Measurements from ENCODE around the gene MEIG1. TPM values are rescaled to one million over a fixed set of nuclear protein-coding genes. Genes with fewer than 3 reads are reported as not detected.

Gene MEIG1
- polyA plus RNA-seq, 1 donor from 2014 or later, result 2.0 TPM

- H3K79me2 ChIP-seq (replicated peaks; ENCODE audit: insufficient read depth, low read length), result no peaks in the 10 kb centered on the region
- no peaks in the 10 kb centered on the region for H3K36me3 ChIP-seq (ENCODE audit: insufficient read depth, low read length)
- H3K27me3 ChIP-seq (ENCODE audit: insufficient read depth, low read depth, low read length), result no peaks in the 10 kb centered on the region
- H3K4me2 ChIP-seq (ENCODE audit: low read length), result peak overlapping the region; percentile 25
- no peaks in the 10 kb centered on the region for H3K9me2 ChIP-seq (ENCODE audit: insufficient read depth, low read length)
- TF ChIP-seq RAD21 (conservative IDR thresholded peaks at IDR 0.05) (peak; percentile 18), SMC3 (conservative IDR thresholded peaks at IDR 0.05; ENCODE audit: poor library complexity) (peak; percentile 37), MXI1 (conservative IDR thresholded peaks at IDR 0.05; ENCODE audit: poor library complexity, severe bottlenecking) (no peak), EP300 (conservative IDR thresholded peaks at IDR 0.05; ENCODE audit: poor library complexity, severe bottlenecking) (no peak)
- no peaks in the 10 kb centered on the region for H3K9me3 ChIP-seq (ENCODE audit: low read length)
- peak overlapping the region; percentile 87 for H3K4me3 ChIP-seq (ENCODE audit: low read length)
- no peak overlapping the region for H3K27ac ChIP-seq (ENCODE audit: low read length)
- no peaks in the 10 kb centered on the region for H3F3A ChIP-seq (ENCODE audit: insufficient read depth, low read length, poor library complexity, severe bottlenecking)
- H3K9ac ChIP-seq (ENCODE audit: low read length), result peak overlapping the region; percentile 64
- no peaks in the 10 kb centered on the region for H4K20me1 ChIP-seq (ENCODE audit: insufficient read depth)
- peak overlapping the region; percentile 81 for H2AFZ ChIP-seq (ENCODE audit: low read depth, low read length)
Measured at GRCh38 chr10:14953424-14954000, 5.7 kb upstream of the MEIG1 start.

GRCh38 chr10:14954001-14954770, 5.0 kb upstream of the MEIG1 start, which contains the start of gene DCLRE1C:
Gene DCLRE1C (minus strand): TSS chr10:14954096. CDS start chr10:14954010, 86 bp downstream.
- peak within 1 kb of the TSS; percentile 25 for H3K27ac ChIP-seq (ENCODE audit: low read length)
- H4K20me1 ChIP-seq (ENCODE audit: insufficient read depth), result no peaks in the 10 kb centered on the region
- no peaks in the 10 kb centered on the region for H3K9me2 ChIP-seq (ENCODE audit: insufficient read depth, low read length)
- peak within 1 kb of the TSS; percentile 64 for H3K9ac ChIP-seq (ENCODE audit: low read length)
- H3K4me2 ChIP-seq (ENCODE audit: low read length), result peak within 1 kb of the TSS; percentile 66
- no peaks in the 10 kb centered on the region for H3K36me3 ChIP-seq (ENCODE audit: insufficient read depth, low read length)
- H3K79me2 ChIP-seq (replicated peaks; ENCODE audit: insufficient read depth, low read length), result no peaks in the 10 kb centered on the region
- H2AFZ ChIP-seq (ENCODE audit: low read depth, low read length), result peak within 1 kb of the TSS; percentile 81
- no peaks in the 10 kb centered on the region for H3K9me3 ChIP-seq (ENCODE audit: low read length)
- no peaks in the 10 kb centered on the region for H3K27me3 ChIP-seq (ENCODE audit: insufficient read depth, low read depth, low read length)
- peak; percentile 14 for TF ChIP-seq CTCF (IDR thresholded peaks at IDR 0.05; ENCODE audit: poor library complexity, severe bottlenecking)
- no peak for TF ChIP-seq RAD21 (conservative IDR thresholded peaks at IDR 0.05)
- no peak for TF ChIP-seq REST (IDR thresholded peaks at IDR 0.05; ENCODE audit: borderline replicate concordance)
- TF ChIP-seq SMC3 (conservative IDR thresholded peaks at IDR 0.05; ENCODE audit: poor library complexity), result peak; percentile 11
- peak; percentile 98 for TF ChIP-seq MXI1 (conservative IDR thresholded peaks at IDR 0.05; ENCODE audit: poor library complexity, severe bottlenecking)
- peak; percentile 7 for TF ChIP-seq POLR2AphosphoS5 (IDR thresholded peaks at IDR 0.05)
- H3F3A ChIP-seq (ENCODE audit: insufficient read depth, low read length, poor library complexity, severe bottlenecking), result no peaks in the 10 kb centered on the region
- peak within 1 kb of the TSS; percentile 87 for H3K4me3 ChIP-seq (ENCODE audit: low read length)
